ENCODE measurements around the gene MAP2K6. TPM values are rescaled to one million over a fixed set of nuclear protein-coding genes. Genes with fewer than 3 reads are reported as not detected.

The MAP2K6 gene
- polyA plus RNA-seq, 3 donors, result 7.4 to 17.5 (median 7.5) TPM

GRCh38 chr17:69423450-69423849, 9.0 kb downstream of the MAP2K6 start:
- H3K27ac ChIP-seq (ENCODE audit: low read depth, low read length), result no peak overlapping the region

GRCh38 chr17:69424287-69425041, 10.0 kb downstream of the MAP2K6 start:
- WGBS, 3 donors, result 92 to 94% (median 94%) methylated on average over 8 of the region's 8 CpGs
- no peak overlapping the region for H3K27ac ChIP-seq (ENCODE audit: low read depth, low read length)

More at GRCh38 chr17:69423450-69423849, 9.0 kb downstream of the MAP2K6 start:
- WGBS, 3 donors, result 36 to 72% (median 43%) methylated on average over 5 of the region's 5 CpGs

GRCh38 chr17:69425978-69426377, 11.5 kb downstream of the MAP2K6 start:
- no peak overlapping the region for H3K27ac ChIP-seq (ENCODE audit: low read depth, low read length)
- 39 to 75% (median 74%) methylated on average over 3 of the region's 3 CpGs for WGBS, 3 donors

- no peak overlapping the region for H3K27ac ChIP-seq (ENCODE audit: low read depth, low read length)
- 92 to 94% (median 92%) methylated on average over 2 of the region's 2 CpGs for WGBS, 3 donors
Observed at GRCh38 chr17:69427486-69428197, 13.1 kb downstream of the MAP2K6 start.

DNA sequence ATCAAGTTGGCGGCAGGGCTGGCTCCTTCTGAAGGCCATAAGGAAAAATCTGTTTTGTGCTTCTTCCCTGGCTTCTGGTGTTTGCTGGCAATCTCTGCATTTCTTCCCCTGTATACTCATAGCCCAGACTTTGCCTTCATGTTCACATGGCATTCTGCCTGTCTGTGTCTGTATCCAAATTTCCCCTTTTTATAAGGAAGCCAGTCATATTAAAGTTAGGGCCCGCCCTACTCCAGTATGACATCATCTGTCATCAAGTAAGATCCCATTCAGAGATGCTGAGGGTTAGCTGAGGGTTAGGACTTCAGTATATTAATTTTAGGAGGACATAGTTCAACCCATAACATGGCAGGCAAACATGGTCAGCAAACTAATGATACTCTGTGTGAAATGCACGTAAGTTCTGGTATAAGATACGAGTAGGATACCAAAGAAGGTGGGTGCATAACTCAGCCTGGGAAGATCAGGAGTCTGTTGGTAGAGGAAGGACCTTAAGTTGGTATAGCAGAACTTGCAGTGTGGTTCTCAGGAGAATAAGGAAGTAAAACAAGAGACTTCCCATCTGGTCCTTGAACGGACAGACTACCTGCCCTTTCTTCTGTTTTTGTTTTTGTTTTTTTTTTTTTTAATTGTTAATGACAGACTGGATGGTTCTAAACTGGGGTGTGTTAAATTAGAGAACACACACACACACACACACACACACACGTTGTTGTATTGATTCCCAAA, 13.9 kb downstream of the MAP2K6 start:
- H3K27ac ChIP-seq (ENCODE audit: low read depth, low read length), result no peak overlapping the region
- 61 to 75% (median 61%) methylated on average over 6 of the region's 6 CpGs for WGBS, 3 donors

- 42 to 59% (median 48%) methylated on average over 4 of the region's 4 CpGs for WGBS, 3 donors
- H3K27ac ChIP-seq (ENCODE audit: low read depth, low read length), result no peak overlapping the region
Observed at GRCh38 chr17:69430488-69430887, 16.0 kb downstream of the MAP2K6 start.

DNA sequence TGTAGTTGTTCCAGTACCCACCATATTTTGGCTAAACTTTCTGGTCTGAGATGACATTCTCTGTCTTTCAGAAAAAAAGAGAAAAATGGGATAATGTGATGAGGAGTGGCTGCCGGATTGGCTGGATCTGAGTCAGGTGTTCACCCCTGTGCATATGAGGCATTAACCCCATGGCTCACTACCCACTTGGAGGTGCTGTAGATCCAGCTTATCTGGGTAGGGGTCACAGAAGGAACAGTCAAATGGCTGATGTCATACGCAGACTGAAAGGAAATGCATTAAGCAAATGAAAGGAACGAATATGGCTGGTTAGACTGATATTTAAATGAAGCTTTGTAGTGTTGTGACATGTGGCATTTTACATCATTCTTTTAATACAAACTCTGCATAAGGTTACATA, 17.3 kb downstream of the MAP2K6 start:
- 94 to 99% (median 99%) methylated on average over 3 of the region's 3 CpGs for WGBS, 3 donors
- H3K27ac ChIP-seq (ENCODE audit: low read depth, low read length), result no peak overlapping the region

DNA sequence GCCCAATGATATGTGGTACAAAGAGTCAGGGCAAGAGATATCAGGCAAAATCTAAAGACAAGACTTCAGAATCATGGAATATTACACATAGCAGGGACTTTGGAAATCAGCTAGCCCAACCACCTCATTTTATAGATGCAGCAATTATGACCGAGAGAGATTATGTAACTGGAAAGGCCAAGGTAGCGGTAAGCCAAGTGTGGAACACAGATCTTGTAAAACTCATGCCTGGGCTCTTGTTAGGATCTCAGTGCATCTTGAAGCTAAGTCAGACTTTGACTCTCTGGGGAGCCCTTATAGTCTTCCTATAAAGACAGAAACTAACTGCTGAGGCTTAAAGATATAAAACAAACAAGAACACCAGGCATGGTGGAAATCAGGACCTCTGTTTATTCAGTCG, 18.6 kb downstream of the MAP2K6 start:
- WGBS, 3 donors, result 85 to 90% (median 86%) methylated on average over 3 of the region's 3 CpGs
- H3K27ac ChIP-seq (ENCODE audit: low read depth, low read length), result no peak overlapping the region

DNA sequence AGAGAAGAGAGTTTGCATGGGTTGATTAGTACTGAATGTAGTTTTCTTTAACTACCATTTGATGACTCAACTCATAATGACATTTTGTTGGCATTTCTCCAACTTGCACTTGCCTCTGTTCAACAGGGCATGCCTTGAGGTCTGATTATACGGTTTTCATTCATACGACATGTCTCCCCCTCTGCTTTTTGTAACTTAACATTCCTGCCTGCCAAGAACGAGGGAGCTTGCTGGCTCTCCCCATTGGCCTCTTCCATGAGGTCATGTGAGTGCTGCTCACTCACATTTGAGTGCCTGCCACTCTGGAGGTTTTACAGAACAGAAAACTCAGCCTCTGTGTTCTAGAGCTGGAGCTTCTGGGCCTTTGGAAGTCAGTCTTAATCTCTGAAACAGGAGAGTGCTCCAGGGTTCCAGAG, 19.7 kb downstream of the MAP2K6 start:
- no peak overlapping the region for H3K27ac ChIP-seq (ENCODE audit: low read depth, low read length)
- 33 to 54% (median 40%) methylated on average over 3 of the region's 3 CpGs for WGBS, 3 donors

DNA sequence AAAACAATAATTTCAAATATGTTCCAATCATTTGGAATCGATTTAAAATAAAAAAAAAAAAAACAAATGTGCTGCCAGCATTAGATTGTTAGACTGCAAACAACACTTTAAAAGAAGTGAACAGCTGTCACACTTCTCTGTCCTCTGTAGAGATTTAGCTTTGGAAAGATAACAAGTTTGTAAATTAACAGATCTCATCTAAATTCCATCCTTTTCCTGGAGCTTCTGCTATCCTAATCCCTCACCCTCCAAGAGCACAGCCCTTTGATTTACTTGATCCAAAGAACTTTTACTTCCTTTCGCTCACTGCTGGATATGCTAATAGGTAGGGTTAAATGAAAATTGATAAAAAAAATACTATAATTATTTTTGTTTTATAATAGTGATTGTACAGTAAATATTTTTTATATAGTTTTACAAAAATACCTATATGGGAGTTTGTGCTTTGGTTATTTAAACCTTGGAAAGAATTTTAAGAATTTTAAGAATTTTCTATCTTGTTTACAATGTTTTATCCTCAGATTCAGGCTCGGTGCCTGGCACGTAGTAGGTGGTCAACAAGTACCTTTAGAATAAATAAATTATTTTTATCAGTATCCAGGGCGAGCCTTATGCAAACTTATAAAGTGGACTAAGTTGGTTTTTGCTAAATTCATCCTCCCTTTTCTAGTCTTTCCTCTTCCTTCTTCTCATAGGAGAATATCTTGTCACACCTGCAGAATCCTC, 21.6 kb downstream of the MAP2K6 start:
- H3K27ac ChIP-seq (ENCODE audit: low read depth, low read length), result no peak overlapping the region
- 56 to 79% (median 79%) methylated on average over 5 of the region's 5 CpGs for WGBS, 3 donors

- 95 to 97% (median 95%) methylated on average over 1 of the region's 1 CpG for WGBS, 3 donors
Observed at GRCh38 chr17:69437475-69437874, 23.0 kb downstream of the MAP2K6 start.

DNA sequence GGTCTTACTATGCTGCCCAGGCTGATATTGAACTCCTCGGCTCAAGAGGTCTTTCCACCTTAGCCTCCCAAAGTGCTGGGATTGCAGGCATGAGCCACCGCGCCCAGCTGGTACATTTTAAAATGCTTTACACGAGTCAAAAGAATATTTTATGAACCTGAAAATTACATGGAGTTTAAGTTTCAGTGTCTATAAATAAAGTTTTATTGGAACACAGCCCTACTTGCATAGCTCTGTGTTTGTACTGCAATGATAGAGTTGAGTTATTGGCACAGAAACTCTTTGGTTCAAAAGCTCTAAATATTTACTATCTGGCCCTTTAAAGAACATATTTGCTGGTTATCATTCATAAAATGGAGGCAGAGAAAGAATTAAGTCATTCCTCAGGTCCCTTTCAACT, 24.3 kb downstream of the MAP2K6 start:
- H3K27ac ChIP-seq (ENCODE audit: low read depth, low read length), result no peak overlapping the region
- 87 to 93% (median 90%) methylated on average over 4 of the region's 4 CpGs for WGBS, 3 donors

More at GRCh38 chr17:69437475-69437874, 23.0 kb downstream of the MAP2K6 start:
- H3K27ac ChIP-seq (ENCODE audit: low read depth, low read length), result no peak overlapping the region

DNA sequence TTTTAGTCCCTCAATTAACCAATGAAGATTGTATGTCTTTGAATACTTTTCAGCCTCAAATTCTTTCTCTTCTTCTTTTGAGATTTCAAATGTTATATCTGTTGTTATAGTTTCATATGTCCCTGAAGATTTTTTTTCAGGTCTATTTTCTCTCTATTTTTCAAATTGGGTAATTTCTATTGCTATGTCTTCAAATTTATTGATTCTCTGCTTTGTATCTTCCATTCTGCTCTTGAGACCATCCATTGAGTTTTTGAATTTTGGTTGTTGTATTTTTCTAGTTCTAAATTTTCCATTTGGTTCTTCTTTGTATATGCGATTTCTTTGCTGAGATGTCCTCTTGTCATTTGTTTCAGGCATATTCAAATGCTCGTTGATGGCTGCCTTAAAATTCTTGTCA, 26.7 kb downstream of the MAP2K6 start:
- 95 to 99% (median 96%) methylated on average over 2 of the region's 2 CpGs for WGBS, 3 donors
- H3K27ac ChIP-seq (ENCODE audit: low read depth, low read length), result no peak overlapping the region

DNA sequence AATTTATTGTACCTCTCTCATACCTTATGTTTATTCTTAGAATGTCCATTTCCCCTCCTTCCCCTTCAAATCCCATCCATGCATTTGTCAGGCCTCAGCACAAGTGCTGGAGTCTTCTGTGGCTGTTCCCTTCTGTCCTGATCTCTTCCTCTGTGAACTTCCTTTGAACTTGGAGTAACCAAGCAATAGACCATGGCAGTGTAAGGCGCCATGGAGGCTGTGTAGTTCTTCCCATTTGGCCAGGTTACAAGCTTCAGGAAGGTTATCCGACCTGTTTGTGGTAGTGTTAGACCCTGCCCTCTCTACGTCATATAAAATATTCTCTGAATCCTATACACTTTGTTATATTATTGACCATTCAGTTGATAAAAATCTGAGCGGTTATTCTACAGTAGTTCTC, 28.6 kb downstream of the MAP2K6 start:
- H3K27ac ChIP-seq (ENCODE audit: low read depth, low read length), result no peak overlapping the region
- WGBS, 3 donors, result 79 to 98% (median 92%) methylated on average over 4 of the region's 4 CpGs

DNA sequence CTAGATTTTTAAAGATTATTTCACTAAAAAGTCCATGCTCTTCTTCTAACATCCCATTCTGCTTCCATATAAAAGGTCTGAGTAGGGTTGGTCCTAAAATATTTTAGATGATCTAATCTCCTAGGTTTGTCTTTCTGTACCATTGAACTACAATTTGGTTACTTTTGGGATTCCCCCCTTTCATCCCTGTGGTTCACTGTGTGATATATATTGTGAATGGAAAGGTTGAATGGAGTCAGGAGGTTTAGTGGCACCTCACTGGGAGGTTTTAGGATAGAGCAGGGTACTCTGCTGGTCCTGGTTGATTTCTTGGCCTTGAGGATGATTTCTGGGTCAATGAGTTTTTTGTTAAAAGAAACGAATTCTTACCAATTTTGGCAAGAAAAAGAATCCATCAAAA, 29.5 kb downstream of the MAP2K6 start:
- WGBS, 3 donors, result 62 to 79% (median 64%) methylated on average over 1 of the region's 1 CpG

GRCh38 chr17:69445132-69445531, 30.6 kb downstream of the MAP2K6 start:
- 45 to 86% (median 54%) methylated on average over 2 of the region's 2 CpGs for WGBS, 3 donors

More for the DNA sequence above, 29.5 kb downstream of the MAP2K6 start:
- H3K27ac ChIP-seq (ENCODE audit: low read depth, low read length), result no peak overlapping the region

GRCh38 chr17:69447726-69448125, 33.2 kb downstream of the MAP2K6 start:
- H3K27ac ChIP-seq (ENCODE audit: low read depth, low read length), result no peak overlapping the region
- WGBS, 3 donors, result 65 to 79% (median 70%) methylated on average over 5 of the region's 5 CpGs

More at GRCh38 chr17:69445132-69445531, 30.6 kb downstream of the MAP2K6 start:
- no peak overlapping the region for H3K27ac ChIP-seq (ENCODE audit: low read depth, low read length)

- 39 to 63% (median 56%) methylated on average over 16 of the region's 16 CpGs for WGBS, 3 donors
- no peak overlapping the region for H3K27ac ChIP-seq (ENCODE audit: low read depth, low read length)
Observed at GRCh38 chr17:69448431-69449102, 34.1 kb downstream of the MAP2K6 start.

All from adipose tissue (tissue), 3 donors.